Measurements from ENCODE around the gene ORC1.

The ORC1 gene

GRCh38 chr1:52325786-52326185 lies 78.4 kb downstream of the ORC1 start:
- in situ Hi-C loops (cut with MboI; ENCODE audit: low pct_unique_long_range_greater_than_20kb, low sequenced_read_pairs, unreplicated experiment) = no loop called here
- TF ChIP-seq CTCF (IDR thresholded peaks at IDR 0.05; ENCODE audit: extremely low read depth, insufficient read depth, missing control alignments) = no peak
- no peak for DNase-seq (ENCODE audit: low spot score)

- no peak for DNase-seq (ENCODE audit: low spot score)
- TF ChIP-seq CTCF (IDR thresholded peaks at IDR 0.05; ENCODE audit: extremely low read depth, insufficient read depth, missing control alignments) = no peak
- in situ Hi-C loops (cut with MboI; ENCODE audit: low pct_unique_long_range_greater_than_20kb, low sequenced_read_pairs, unreplicated experiment) = no loop called here
These were observed 80.5 kb downstream of the ORC1 start for GRCh38 chr1:52323731-52324130.

Data from GM13977 (cell line).